Measurements from ENCODE around the gene CACNA1D.

Gene CACNA1D

GRCh38 chr3:53863145-53863544 is 368.7 kb downstream of the CACNA1D start:
- no peak for DNase-seq

All from activated effector memory CD4-positive, alpha-beta T cell treated with anti-CD3 and anti-CD28 coated beads, Interleukin-2, amount 50 U/mL, for 16 hours (primary cell).